Thyroid gland (tissue), 4 donors: Measurements from ENCODE around the gene TMEM212.

Experiments used
- POLR2A ChIP-seq, 2 donors: fragments of 450-650 bp; IDR thresholded peaks; one replicate each; pipeline ENCODE4 v1.6.1; 2017; ENCODE audit warnings: antibody characterized with exemption in 2 of 2, mild to moderate bottlenecking in 2 of 2, moderate library complexity in 1 of 2
- TF ChIP-seq, protein P1 (sequence below), 6 experiments: fragments of 200-600 bp in 3 of 6; fragments of 450-650 bp in 3 of 6; sonication (generic) in 3 of 6; IDR thresholded peaks; one replicate each; pipeline ENCODE4 v1.5.1; 2016 to 2019; ENCODE audit warnings: antibody characterized with exemption in 6 of 6, mild to moderate bottlenecking in 2 of 6, inconsistent platforms in 1 of 6, moderate library complexity in 1 of 6

DNA sequence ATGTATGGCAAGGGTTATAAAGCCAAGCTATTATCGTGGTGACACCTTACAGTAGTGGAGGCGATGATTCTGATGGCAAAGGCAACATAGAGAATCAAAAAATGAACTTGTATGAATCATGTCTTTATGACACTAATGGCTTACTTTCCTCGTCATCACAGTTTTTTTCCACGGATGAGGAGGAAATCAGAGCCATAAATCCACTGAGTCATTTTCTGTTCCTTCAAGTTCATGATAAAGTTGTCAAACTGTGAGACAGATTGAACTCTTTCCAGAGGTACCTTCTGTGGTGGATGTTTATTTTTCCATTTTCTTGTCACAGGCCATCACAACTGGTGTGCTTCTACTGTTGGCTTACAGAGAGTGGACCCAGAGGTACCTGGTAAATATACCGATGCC, 8.5 kb downstream of the TMEM212 start:
- TF ChIP-seq POLR2A (IDR thresholded peaks at IDR 0.05) = no peak
- TF ChIP-seq, protein P1, sequence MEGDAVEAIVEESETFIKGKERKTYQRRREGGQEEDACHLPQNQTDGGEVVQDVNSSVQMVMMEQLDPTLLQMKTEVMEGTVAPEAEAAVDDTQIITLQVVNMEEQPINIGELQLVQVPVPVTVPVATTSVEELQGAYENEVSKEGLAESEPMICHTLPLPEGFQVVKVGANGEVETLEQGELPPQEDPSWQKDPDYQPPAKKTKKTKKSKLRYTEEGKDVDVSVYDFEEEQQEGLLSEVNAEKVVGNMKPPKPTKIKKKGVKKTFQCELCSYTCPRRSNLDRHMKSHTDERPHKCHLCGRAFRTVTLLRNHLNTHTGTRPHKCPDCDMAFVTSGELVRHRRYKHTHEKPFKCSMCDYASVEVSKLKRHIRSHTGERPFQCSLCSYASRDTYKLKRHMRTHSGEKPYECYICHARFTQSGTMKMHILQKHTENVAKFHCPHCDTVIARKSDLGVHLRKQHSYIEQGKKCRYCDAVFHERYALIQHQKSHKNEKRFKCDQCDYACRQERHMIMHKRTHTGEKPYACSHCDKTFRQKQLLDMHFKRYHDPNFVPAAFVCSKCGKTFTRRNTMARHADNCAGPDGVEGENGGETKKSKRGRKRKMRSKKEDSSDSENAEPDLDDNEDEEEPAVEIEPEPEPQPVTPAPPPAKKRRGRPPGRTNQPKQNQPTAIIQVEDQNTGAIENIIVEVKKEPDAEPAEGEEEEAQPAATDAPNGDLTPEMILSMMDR (IDR thresholded peaks at IDR 0.05) = no peak
